ENCODE results near the gene KCNJ1. TPM values are rescaled to one million over a fixed set of nuclear protein-coding genes. Genes with fewer than 3 reads are reported as not detected.

KCNJ1 gene
- total and polyA plus RNA-seq, 2 experiments from 2014 or later = 0.16 TPM; not detected in 1

DNA sequence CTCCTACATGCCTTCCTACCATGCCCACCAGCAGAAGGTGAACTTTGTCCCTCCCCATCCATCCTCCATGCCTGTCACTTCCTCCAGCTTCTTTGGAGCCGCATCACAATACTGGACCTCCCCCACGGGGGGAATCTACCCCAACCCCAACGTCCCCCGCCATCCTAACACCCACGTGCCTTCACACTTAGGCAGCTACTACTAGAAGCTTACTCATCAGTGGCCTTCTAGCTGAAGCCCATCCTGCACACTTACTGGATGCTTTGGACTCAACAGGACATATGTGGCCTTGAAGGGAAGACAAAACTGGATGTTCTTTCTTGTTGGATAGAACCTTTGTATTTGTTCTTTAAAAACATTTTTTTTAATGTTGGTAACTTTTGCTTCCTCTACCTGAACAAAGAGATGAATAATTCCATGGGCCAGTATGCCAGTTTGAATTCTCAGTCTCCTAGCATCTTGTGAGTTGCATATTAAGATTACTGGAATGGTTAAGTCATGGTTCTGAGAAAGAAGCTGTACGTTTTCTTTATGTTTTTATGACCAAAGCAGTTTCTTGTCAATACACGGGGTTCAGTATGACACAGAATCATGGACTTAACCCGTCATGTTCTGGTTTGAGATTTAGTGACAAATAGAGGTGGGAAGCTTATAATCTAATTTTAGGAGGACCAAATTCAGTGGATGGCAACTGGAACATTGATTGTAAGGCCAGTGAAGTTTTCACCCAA is 56.1 kb downstream of the KCNJ1 start (continued):
- TF ChIP-seq, protein P1, sequence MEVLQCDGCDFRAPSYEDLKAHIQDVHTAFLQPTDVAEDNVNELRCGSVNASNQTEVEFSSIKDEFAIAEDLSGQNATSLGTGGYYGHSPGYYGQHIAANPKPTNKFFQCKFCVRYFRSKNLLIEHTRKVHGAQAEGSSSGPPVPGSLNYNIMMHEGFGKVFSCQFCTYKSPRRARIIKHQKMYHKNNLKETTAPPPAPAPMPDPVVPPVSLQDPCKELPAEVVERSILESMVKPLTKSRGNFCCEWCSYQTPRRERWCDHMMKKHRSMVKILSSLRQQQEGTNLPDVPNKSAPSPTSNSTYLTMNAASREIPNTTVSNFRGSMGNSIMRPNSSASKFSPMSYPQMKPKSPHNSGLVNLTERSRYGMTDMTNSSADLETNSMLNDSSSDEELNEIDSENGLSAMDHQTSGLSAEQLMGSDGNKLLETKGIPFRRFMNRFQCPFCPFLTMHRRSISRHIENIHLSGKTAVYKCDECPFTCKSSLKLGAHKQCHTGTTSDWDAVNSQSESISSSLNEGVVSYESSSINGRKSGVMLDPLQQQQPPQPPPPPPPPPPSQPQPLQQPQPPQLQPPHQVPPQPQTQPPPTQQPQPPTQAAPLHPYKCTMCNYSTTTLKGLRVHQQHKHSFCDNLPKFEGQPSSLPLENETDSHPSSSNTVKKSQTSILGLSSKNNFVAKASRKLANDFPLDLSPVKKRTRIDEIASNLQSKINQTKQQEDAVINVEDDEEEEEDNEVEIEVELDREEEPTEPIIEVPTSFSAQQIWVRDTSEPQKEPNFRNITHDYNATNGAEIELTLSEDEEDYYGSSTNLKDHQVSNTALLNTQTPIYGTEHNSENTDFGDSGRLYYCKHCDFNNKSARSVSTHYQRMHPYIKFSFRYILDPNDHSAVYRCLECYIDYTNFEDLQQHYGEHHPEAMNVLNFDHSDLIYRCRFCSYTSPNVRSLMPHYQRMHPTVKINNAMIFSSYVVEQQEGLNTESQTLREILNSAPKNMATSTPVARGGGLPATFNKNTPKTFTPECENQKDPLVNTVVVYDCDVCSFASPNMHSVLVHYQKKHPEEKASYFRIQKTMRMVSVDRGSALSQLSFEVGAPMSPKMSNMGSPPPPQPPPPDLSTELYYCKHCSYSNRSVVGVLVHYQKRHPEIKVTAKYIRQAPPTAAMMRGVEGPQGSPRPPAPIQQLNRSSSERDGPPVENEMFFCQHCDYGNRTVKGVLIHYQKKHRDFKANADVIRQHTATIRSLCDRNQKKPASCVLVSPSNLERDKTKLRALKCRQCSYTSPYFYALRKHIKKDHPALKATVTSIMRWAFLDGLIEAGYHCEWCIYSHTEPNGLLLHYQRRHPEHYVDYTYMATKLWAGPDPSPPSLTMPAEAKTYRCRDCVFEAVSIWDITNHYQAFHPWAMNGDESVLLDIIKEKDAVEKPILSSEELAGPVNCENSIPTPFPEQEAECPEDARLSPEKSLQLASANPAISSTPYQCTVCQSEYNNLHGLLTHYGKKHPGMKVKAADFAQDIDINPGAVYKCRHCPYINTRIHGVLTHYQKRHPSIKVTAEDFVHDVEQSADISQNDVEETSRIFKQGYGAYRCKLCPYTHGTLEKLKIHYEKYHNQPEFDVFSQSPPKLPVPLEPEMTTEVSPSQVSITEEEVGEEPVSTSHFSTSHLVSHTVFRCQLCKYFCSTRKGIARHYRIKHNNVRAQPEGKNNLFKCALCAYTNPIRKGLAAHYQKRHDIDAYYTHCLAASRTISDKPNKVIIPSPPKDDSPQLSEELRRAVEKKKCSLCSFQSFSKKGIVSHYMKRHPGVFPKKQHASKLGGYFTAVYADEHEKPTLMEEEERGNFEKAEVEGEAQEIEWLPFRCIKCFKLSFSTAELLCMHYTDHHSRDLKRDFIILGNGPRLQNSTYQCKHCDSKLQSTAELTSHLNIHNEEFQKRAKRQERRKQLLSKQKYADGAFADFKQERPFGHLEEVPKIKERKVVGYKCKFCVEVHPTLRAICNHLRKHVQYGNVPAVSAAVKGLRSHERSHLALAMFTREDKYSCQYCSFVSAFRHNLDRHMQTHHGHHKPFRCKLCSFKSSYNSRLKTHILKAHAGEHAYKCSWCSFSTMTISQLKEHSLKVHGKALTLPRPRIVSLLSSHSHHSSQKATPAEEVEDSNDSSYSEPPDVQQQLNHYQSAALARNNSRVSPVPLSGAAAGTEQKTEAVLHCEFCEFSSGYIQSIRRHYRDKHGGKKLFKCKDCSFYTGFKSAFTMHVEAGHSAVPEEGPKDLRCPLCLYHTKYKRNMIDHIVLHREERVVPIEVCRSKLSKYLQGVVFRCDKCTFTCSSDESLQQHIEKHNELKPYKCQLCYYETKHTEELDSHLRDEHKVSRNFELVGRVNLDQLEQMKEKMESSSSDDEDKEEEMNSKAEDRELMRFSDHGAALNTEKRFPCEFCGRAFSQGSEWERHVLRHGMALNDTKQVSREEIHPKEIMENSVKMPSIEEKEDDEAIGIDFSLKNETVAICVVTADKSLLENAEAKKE (CRISPR knock-in tag; IDR thresholded peaks at IDR 0.05) = no peak
- TF ChIP-seq ZNF331 (CRISPR knock-in tag; IDR thresholded peaks at IDR 0.05; ENCODE audit: low read depth) = no peak

- Mint-ChIP-seq H3K4me3 (no peak overlapping the region), H3K9me3 (no peaks in the 10 kb centered on the region), H3K4me1 (peaks cover 5% of the 10 kb centered on the region), H3K36me3 (ENCODE audit: low read depth) (no peaks in the 10 kb centered on the region), H3K27ac (no peak overlapping the region), H3K27me3 (ENCODE audit: insufficient read depth, low read depth, poor library complexity) (peaks cover 12% of the 10 kb centered on the region)
- Histone ChIP-seq H3K27ac (ENCODE audit: low read depth) (no peak overlapping the region), H3K79me2 (replicated peaks; ENCODE audit: insufficient read depth) (no peaks in the 10 kb centered on the region), H3K4me1 (ENCODE audit: insufficient read depth) (no peaks in the 10 kb centered on the region), H4K20me1 (replicated peaks; ENCODE audit: insufficient read depth) (no peaks in the 10 kb centered on the region), H3K4me3 (no peak overlapping the region), H3K9me2 (ENCODE audit: insufficient read depth) (0 out of 2 replicates have a peak, but pooled peaks cover 4% of the 10 kb centered on the region), H3K36me3 (ENCODE audit: insufficient read depth) (no peaks in the 10 kb centered on the region), H3K27me3 (ENCODE audit: insufficient read depth) (no peaks in the 10 kb centered on the region), H2AFZ (no peak overlapping the region), H3K4me2 (no peak overlapping the region), H3F3A (replicated peaks; ENCODE audit: low read depth) (no peaks in the 10 kb centered on the region)
- TF ChIP-seq, protein P2, sequence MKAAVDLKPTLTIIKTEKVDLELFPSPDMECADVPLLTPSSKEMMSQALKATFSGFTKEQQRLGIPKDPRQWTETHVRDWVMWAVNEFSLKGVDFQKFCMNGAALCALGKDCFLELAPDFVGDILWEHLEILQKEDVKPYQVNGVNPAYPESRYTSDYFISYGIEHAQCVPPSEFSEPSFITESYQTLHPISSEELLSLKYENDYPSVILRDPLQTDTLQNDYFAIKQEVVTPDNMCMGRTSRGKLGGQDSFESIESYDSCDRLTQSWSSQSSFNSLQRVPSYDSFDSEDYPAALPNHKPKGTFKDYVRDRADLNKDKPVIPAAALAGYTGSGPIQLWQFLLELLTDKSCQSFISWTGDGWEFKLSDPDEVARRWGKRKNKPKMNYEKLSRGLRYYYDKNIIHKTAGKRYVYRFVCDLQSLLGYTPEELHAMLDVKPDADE (IDR thresholded peaks at IDR 0.05) = no peak
- TF ChIP-seq ZNF331 (CRISPR knock-in tag; IDR thresholded peaks at IDR 0.05; ENCODE audit: low read depth) = no peak
- TF ChIP-seq STAT1 (IDR thresholded peaks at IDR 0.05; ENCODE audit: unreplicated experiment) = no peak
- TF ChIP-seq, protein P1 (CRISPR knock-in tag; IDR thresholded peaks at IDR 0.05) = no peak
- TF ChIP-seq POLR2AphosphoS5 (IDR thresholded peaks at IDR 0.05; ENCODE audit: low read depth) = no peak
- TF ChIP-seq NANOG (IDR thresholded peaks at IDR 0.05; ENCODE audit: borderline replicate concordance) = no peak
- TF ChIP-seq CREB1 (CRISPR knock-in tag; IDR thresholded peaks at IDR 0.05; ENCODE audit: low read depth) = no peak
- TF ChIP-seq JUNB (IDR thresholded peaks at IDR 0.05; ENCODE audit: unreplicated experiment) = no peak
- ATAC-seq = no peak
- no peak for DNase-seq (ENCODE audit: low spot score)
These were observed 58.0 kb downstream of the KCNJ1 start for GRCh38 chr11:128809128-128809527.

All from GM23338 (cell line).